Skeletal muscle tissue (tissue), 4 donors: ENCODE measurements around the gene ELAVL2. TPM values are rescaled to one million over a fixed set of nuclear protein-coding genes. Genes with fewer than 3 reads are reported as not detected.
"Not testable (repeated sequence)": the region's sequence is repeated elsewhere in the genome, so short reads cannot be mapped to it uniquely, and the experiment has no call there.

Experiments used
- H3K27ac ChIP-seq: one replicate; pipeline ENCODE4 v1.7.0; 2013; ENCODE audit warnings: mild to moderate bottlenecking, low read depth, low read length, inconsistent platforms
- H3K27me3 ChIP-seq, 3 donors: one replicate each; pipeline ENCODE4 v1.7.0; 2013; ENCODE audit warnings: low read length in 3 of 3; ENCODE audit not compliant: control insufficient read depth in 3 of 3, insufficient read depth in 3 of 3
- H3K36me3 ChIP-seq, 3 donors: one replicate each; pipeline ENCODE4 v1.7.0; 2013; ENCODE audit warnings: low read length in 3 of 3; ENCODE audit not compliant: control insufficient read depth in 3 of 3, insufficient read depth in 3 of 3
- H3K4me1 ChIP-seq, 3 donors: one replicate each; pipeline ENCODE4 v1.7.0; 2013; ENCODE audit warnings: low read length in 3 of 3, mild to moderate bottlenecking in 3 of 3; ENCODE audit not compliant: control insufficient read depth in 3 of 3, insufficient read depth in 3 of 3
- H3K4me3 ChIP-seq, 3 donors: one replicate each; pipeline ENCODE4 v1.7.0; 2013; ENCODE audit warnings: low read length in 3 of 3
- H3K9ac ChIP-seq, 3 donors: one replicate each; pipeline ENCODE4 v1.7.0; 2013; ENCODE audit warnings: low read length in 3 of 3, mild to moderate bottlenecking in 3 of 3, moderate library complexity in 2 of 3, low read depth in 1 of 3
- H3K9me3 ChIP-seq, 3 donors: one replicate each; pipeline ENCODE4 v1.7.0; 2013; ENCODE audit warnings: low read length in 3 of 3; ENCODE audit not compliant: control insufficient read depth in 3 of 3
- total RNA-seq: library from RNA; depleted of rRNA; stranded (reverse); fragments of >200 nt; gene quantifications from one replicate; pipeline ENCODE4 v1.2.3, GENCODE V29; 2014
- donor health status: Osteomylitis.

The ELAVL2 gene
- total RNA-seq, 1 donor from 2014 or later = 3.1 TPM

- no peak overlapping the region for H3K4me3 ChIP-seq
- H3K27ac ChIP-seq = no peak overlapping the region
- no peaks in the 10 kb centered on the region for H3K9me3 ChIP-seq
- H3K4me1 ChIP-seq = no peaks in the 10 kb centered on the region
- H3K36me3 ChIP-seq = no peaks in the 10 kb centered on the region
- no peaks in the 10 kb centered on the region for H3K27me3 ChIP-seq
- H3K9ac ChIP-seq = no peak overlapping the region
Measured at GRCh38 chr9:23728736-23729135, 97.3 kb downstream of the ELAVL2 start.

- Histone ChIP-seq H3K9ac (no peak overlapping the region), H3K4me1 (no peaks in the 10 kb centered on the region), H3K4me3 (no peak overlapping the region), H3K27me3 (no peaks in the 10 kb centered on the region), H3K36me3 (no peaks in the 10 kb centered on the region), H3K27ac (no peak overlapping the region), H3K9me3 (no peaks in the 10 kb centered on the region)
Measured at GRCh38 chr9:23725279-23725946, 100.6 kb downstream of the ELAVL2 start.

DNA sequence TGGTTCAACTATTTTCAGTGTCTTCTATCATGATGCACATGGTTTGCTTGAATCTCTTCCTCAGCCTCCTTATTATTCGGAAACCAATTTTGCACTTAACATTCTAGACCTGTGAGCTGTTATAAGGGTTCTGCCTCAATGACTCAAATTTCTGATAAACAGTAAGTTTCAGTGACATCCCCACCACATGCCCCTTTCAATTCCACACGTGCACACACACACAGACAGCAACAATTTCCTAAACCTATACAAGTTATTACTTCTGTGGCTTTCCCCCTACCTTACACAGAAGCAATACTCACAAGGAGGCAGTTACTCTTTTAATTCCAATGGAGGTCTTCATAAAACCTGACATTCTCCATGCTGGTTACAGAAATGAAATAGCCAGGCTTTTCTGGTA is 102.4 kb downstream of the ELAVL2 start:
- H3K4me3 ChIP-seq = no peak overlapping the region
- no peak overlapping the region for H3K27ac ChIP-seq
- no peaks in the 10 kb centered on the region for H3K36me3 ChIP-seq
- no peaks in the 10 kb centered on the region for H3K9me3 ChIP-seq
- H3K9ac ChIP-seq = no peak overlapping the region
- no peaks in the 10 kb centered on the region for H3K4me1 ChIP-seq
- H3K27me3 ChIP-seq = no peaks in the 10 kb centered on the region

DNA sequence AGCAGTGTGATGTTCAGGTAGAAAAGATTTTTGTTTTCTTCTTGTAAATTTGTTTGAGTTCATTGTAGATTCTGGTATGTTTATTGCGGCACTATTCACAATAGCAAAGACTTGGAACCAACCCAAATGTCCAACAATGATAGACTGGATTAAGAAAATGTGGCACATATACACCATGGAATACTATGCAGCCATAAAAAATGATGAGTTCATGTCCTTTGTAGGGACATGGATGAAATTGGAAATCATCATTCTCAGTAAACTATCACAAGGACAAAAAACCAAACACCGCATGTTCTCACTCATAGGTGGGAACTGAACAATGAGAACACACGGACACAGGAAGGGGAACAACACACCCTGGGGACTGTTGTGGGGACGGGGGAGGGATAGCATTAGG is 103.0 kb downstream of the ELAVL2 start:
- H3K4me1 ChIP-seq, H3K9ac ChIP-seq, H3K4me3 ChIP-seq, H3K9me3 ChIP-seq, H3K27ac ChIP-seq, H3K27me3 ChIP-seq, H3K36me3 ChIP-seq: not testable (repeated sequence)

DNA sequence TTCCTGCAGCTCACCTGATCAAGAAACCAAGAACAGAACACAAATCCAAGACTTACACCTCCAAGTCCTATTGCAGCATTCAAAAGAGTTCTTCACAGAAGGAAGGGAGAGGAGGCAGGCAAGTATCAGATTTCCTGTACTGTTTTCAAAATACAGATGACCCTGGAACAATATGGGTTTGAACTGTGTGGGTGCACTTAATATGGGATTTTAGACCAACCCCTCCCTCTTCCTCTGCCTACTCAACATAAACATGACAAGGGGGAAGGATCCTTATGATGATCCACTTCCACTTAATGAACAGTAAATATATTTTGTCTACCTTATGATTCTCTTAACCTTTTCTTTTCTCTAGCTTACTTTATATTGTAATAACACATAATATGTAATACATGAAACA is 104.6 kb downstream of the ELAVL2 start:
- no peaks in the 10 kb centered on the region for H3K27me3 ChIP-seq
- H3K36me3 ChIP-seq = no peaks in the 10 kb centered on the region
- no peaks in the 10 kb centered on the region for H3K9me3 ChIP-seq
- no peak overlapping the region for H3K4me3 ChIP-seq
- no peak overlapping the region for H3K9ac ChIP-seq
- no peaks in the 10 kb centered on the region for H3K4me1 ChIP-seq
- no peak overlapping the region for H3K27ac ChIP-seq

DNA sequence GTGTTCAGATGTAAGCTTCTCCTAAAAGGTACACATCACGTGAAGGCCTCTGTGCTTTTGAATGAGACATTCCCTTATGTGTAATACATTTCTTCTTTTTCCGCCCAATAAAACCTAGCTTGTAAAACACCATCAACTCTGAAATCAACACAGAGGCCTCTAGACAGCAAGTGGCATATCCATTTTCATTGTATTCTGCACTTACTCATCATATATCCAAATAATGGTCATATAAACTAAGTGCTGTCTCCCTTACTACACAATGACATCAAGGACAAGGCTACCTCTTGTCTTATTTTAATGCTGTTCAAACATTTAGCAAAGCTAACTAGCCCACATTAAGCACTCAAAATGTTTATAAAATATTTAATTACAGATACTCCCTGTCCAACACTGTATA is 108.5 kb downstream of the ELAVL2 start:
- no peak overlapping the region for H3K9ac ChIP-seq
- H3K27ac ChIP-seq = no peak overlapping the region
- H3K36me3 ChIP-seq = no peaks in the 10 kb centered on the region
- no peaks in the 10 kb centered on the region for H3K4me1 ChIP-seq
- no peaks in the 10 kb centered on the region for H3K27me3 ChIP-seq
- H3K9me3 ChIP-seq = no peaks in the 10 kb centered on the region
- H3K4me3 ChIP-seq = no peak overlapping the region

DNA sequence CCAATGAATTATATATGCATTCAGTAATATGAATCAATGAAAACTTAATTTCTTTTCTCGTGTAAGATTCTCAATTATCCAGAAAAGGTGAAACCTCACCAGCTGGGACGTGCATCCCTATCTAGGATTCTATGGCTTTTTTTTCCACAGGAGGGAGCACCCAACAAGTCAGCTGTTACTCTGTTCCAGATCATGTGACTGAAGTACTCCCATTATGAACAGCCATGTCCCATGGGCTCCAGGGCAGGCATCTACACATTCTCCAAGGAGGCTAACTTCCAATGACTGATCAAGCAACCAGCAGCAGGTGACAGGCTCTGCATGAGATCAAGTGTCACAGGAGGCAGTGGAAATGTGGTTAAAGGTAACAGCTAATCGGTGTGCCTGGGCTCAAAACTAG is 118.8 kb downstream of the ELAVL2 start:
- no peaks in the 10 kb centered on the region for H3K27me3 ChIP-seq
- no peak overlapping the region for H3K27ac ChIP-seq
- H3K9me3 ChIP-seq = peaks cover 0 to 2% (median 0%) of the 10 kb centered on the region in 3 donors
- H3K4me3 ChIP-seq = no peak overlapping the region
- H3K4me1 ChIP-seq = no peaks in the 10 kb centered on the region
- no peak overlapping the region for H3K9ac ChIP-seq
- H3K36me3 ChIP-seq = no peaks in the 10 kb centered on the region

- H3K4me3 ChIP-seq = no peak overlapping the region
- no peak overlapping the region for H3K27ac ChIP-seq
- H3K36me3 ChIP-seq = no peaks in the 10 kb centered on the region
- no peaks in the 10 kb centered on the region for H3K27me3 ChIP-seq
- H3K9me3 ChIP-seq = peaks cover 0 to 2% (median 0%) of the 10 kb centered on the region in 3 donors
- H3K9ac ChIP-seq = no peak overlapping the region
- no peaks in the 10 kb centered on the region for H3K4me1 ChIP-seq
Measured at GRCh38 chr9:23702311-23702922, 123.6 kb downstream of the ELAVL2 start.

DNA sequence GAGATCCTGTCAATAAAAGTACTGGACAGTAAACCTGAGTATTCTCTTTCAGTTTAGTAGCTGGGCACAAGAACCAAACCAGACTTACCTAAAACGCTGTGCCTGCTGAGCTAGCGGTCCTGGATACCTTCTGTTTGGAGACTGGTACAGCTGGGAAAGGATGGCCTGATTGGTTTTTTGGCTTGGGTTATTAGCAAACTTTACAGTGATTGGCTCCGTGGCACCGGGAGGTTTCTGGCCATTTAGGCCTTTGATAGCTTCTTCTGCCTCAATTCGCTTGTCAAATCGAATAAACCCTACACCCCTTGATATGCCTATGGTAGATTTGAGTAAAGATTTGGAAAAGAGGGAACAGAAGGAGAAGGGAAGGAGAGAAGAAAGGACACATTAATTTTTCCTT is 124.7 kb downstream of the ELAVL2 start:
- Histone ChIP-seq H3K9ac (no peak overlapping the region), H3K4me3 (no peak overlapping the region), H3K9me3 (peaks cover 0 to 2% (median 0%) of the 10 kb centered on the region in 3 donors), H3K4me1 (no peaks in the 10 kb centered on the region), H3K36me3 (no peaks in the 10 kb centered on the region), H3K27ac (no peak overlapping the region), H3K27me3 (no peaks in the 10 kb centered on the region)

- H3K27me3 ChIP-seq = no peaks in the 10 kb centered on the region
- H3K36me3 ChIP-seq = no peaks in the 10 kb centered on the region
- H3K4me1 ChIP-seq = no peaks in the 10 kb centered on the region
- no peak overlapping the region for H3K9ac ChIP-seq
- H3K4me3 ChIP-seq = no peak overlapping the region
- no peak overlapping the region for H3K27ac ChIP-seq
- H3K9me3 ChIP-seq = peaks cover 0 to 2% (median 0%) of the 10 kb centered on the region in 3 donors
Measured at GRCh38 chr9:23700359-23700758, 125.7 kb downstream of the ELAVL2 start.
